A673 (cell line): ENCODE results near the gene TEPSIN. TPM values are rescaled to one million over a fixed set of nuclear protein-coding genes. Genes with fewer than 3 reads are reported as not detected.

Experiments
- BruUV-seq: library from RNA; stranded (reverse); fragments of 400-500 nt; replicated peaks from 2 replicates; lab custom pipeline; 2021; lab: Mats Ljungman, UMichigan
- CTCF ChIA-PET: fragments of 300-600 bp; sonication (Branson Sonifier 250); formaldehyde crosslinking; loops from one replicate; lab custom pipeline; 2022; ENCODE audit warnings: antibody characterized with exemption; lab: Charles Lee
- POLR2A ChIA-PET: fragments of 300-600 bp; sonication (Branson Sonifier 250); formaldehyde crosslinking; loops from one replicate; lab custom pipeline; 2022; ENCODE audit warnings: antibody characterized with exemption; ENCODE audit not compliant: low non-redundant PET; lab: Charles Lee
- DNase-seq: peaks from one replicate; pipeline ENCODE4 v3.0.0-alpha.2; 2015; ENCODE audit warnings: low spot score
- H3K27ac ChIP-seq: fragments of 200-600 bp; sonication (generic); 2 replicates; pipeline ENCODE4 v1.5.1; 2016; ENCODE audit warnings: mixed run types, low read depth, mild to moderate bottlenecking, mixed read lengths, antibody characterized with exemption, low read length; ENCODE audit not compliant: poor library complexity, severe bottlenecking
- H3K27me3 ChIP-seq: fragments of 200-600 bp; sonication (generic); replicated peaks from 2 replicates; pipeline ENCODE4 v1.6.1; 2017; ENCODE audit warnings: mixed run types, low read depth, mild to moderate bottlenecking, mixed read lengths, antibody characterized with exemption, low read length; ENCODE audit not compliant: insufficient read depth, poor library complexity
- H3K36me3 ChIP-seq: fragments of 200-600 bp; sonication (generic); 2 replicates; pipeline ENCODE4 v1.6.1; 2016; ENCODE audit warnings: mixed run types, mild to moderate bottlenecking, mixed read lengths, antibody characterized with exemption, low read length; ENCODE audit not compliant: insufficient read depth, poor library complexity, severe bottlenecking
- H3K4me1 ChIP-seq: fragments of 200-600 bp; sonication (generic); 2 replicates; pipeline ENCODE4 v1.6.1; 2017; ENCODE audit warnings: mixed run types, mild to moderate bottlenecking, mixed read lengths, antibody characterized with exemption, low read length; ENCODE audit not compliant: insufficient read depth, poor library complexity, severe bottlenecking
- H3K4me3 ChIP-seq: fragments of 200-600 bp; sonication (generic); 2 replicates; pipeline ENCODE4 v1.5.1; 2016; ENCODE audit warnings: low read depth, mixed run types, mild to moderate bottlenecking, mixed read lengths, low read length; ENCODE audit not compliant: poor library complexity, severe bottlenecking
- H3K9me3 ChIP-seq: fragments of 200-600 bp; sonication (generic); 2 replicates; pipeline ENCODE4 v1.6.1; 2016; ENCODE audit warnings: mixed run types, low read depth, mild to moderate bottlenecking, mixed read lengths, antibody characterized with exemption, low read length; ENCODE audit not compliant: poor library complexity, severe bottlenecking
- EZH2 ChIP-seq: fragments of 200-600 bp; sonication (generic); IDR thresholded peaks from 2 replicates; pipeline ENCODE4 v1.6.1; 2017; ENCODE audit warnings: borderline replicate concordance, low read depth, mild to moderate bottlenecking, mixed read lengths, antibody characterized with exemption, low read length; ENCODE audit not compliant: poor library complexity, severe bottlenecking
- intact Hi-C: fragments of 100-400 bp; cut with micrococcal nuclease; formaldehyde crosslinking; loops from one replicate; pipeline ENCODE4 v1.10.0; 2022; ENCODE audit not compliant: unreplicated experiment
- total RNA-seq: library from RNA; stranded (reverse); gene quantifications from 2 replicates; pipeline ENCODE4 v1.2.3, GENCODE V29; 2021
- TF ChIP-seq, protein P1 (sequence below): fragments of 300-800, 200-600 bp; sonication (generic); conservative IDR thresholded peaks from 2 replicates; pipeline ENCODE4 v1.5.1; 2017; ENCODE audit warnings: low read depth, mild to moderate bottlenecking, antibody characterized with exemption, low read length, moderate library complexity, mixed read lengths

Gene TEPSIN
- total RNA-seq, 1 experiment from 2014 or later: 36.1 TPM

DNA sequence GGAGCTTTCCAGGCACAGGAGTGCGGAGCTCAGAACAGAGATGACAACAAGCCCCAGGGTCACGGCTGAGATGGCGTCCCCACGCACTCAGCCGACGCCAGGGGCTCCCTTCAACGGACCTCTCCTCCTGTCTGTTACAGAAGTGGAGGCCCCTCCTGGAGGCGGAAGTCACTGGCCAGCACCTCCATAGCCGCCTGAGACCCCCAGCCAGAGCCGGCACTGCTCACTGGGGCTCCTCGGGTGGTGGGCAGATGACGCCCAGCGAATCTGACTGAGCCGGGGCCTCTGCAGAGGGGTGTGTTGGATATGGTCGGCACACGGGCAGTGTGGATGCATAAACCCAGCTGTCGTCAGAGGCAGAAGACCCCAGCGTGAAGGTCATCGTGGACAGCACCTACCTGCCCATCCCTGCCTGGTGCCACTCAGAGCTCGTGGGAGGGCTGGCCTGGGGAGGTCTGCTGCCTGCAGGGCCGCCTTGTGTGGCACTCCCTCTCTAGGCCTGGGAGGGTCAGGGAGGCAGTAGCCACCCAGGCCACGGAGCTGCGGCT is 20.3 kb upstream of the TEPSIN start:
- peaks cover 18% of the 10 kb centered on the region for H3K4me1 ChIP-seq
- H3K9me3 ChIP-seq: no peaks in the 10 kb centered on the region
- no peak overlapping the region for H3K27ac ChIP-seq
- intact Hi-C loops: no loop called here
- ChIA-PET CTCF (no interaction called here), POLR2A (no interaction called here)
- H3K27me3 ChIP-seq: no peaks in the 10 kb centered on the region
- no TSS peak for BruUV-seq
- DNase-seq: no peak
- no peak overlapping the region for H3K4me3 ChIP-seq
- TF ChIP-seq, protein P1, sequence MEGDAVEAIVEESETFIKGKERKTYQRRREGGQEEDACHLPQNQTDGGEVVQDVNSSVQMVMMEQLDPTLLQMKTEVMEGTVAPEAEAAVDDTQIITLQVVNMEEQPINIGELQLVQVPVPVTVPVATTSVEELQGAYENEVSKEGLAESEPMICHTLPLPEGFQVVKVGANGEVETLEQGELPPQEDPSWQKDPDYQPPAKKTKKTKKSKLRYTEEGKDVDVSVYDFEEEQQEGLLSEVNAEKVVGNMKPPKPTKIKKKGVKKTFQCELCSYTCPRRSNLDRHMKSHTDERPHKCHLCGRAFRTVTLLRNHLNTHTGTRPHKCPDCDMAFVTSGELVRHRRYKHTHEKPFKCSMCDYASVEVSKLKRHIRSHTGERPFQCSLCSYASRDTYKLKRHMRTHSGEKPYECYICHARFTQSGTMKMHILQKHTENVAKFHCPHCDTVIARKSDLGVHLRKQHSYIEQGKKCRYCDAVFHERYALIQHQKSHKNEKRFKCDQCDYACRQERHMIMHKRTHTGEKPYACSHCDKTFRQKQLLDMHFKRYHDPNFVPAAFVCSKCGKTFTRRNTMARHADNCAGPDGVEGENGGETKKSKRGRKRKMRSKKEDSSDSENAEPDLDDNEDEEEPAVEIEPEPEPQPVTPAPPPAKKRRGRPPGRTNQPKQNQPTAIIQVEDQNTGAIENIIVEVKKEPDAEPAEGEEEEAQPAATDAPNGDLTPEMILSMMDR: no peak
- no peak for TF ChIP-seq EZH2
- peaks cover 10% of the 10 kb centered on the region for H3K36me3 ChIP-seq

DNA sequence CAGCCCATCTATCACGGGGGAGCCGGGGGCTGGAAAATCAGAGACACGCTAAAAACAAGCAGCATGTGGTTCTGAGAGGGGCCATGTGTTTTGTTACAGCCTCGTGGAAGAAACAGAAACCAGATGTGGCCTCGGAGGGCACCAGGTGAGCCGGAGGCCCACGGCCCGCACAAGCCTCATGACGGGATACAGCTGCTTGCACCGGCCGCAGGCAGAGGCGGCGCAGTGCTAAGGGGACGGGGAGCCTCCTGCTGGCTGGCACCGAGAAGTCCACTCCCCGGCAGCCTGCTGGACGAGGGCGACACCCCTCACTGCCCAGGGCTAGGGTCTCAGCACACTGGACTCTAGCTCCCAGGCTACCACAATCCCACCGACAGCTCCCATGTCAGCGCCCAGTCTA is 19.4 kb upstream of the TEPSIN start:
- DNase-seq: no peak
- TF ChIP-seq, protein P1: no peak
- no peak for TF ChIP-seq EZH2
- Histone ChIP-seq H3K27ac (no peak overlapping the region), H3K4me3 (no peak overlapping the region), H3K36me3 (peaks cover 10% of the 10 kb centered on the region), H3K27me3 (no peaks in the 10 kb centered on the region), H3K4me1 (peaks cover 18% of the 10 kb centered on the region), H3K9me3 (no peaks in the 10 kb centered on the region)
- intact Hi-C loops: no loop called here
- ChIA-PET POLR2A (no interaction called here), CTCF (no interaction called here)
- no TSS peak for BruUV-seq

DNA sequence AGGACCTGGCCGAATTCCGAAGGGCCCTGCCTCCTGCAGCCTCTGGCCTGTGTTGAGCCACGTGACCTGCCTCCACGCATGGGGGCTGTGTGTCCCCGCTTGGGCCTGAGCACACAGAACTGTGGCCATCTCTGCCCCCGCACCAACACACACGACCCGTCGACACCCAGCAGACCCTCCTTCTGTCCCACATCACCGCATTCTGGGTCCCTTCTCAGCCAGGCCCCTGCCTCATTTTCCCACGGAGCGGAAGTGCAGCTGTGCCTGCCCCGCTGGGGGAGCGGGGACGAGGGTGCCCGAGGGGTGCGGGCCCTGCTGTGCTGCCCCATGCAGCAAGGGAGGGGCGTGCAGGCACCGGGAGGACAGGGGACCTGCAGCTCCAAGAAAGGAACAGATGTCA is 18.7 kb upstream of the TEPSIN start:
- POLR2A ChIA-PET: no interaction called here
- TF ChIP-seq, protein P1: no peak
- TF ChIP-seq EZH2: no peak

More for the DNA sequence above, 18.7 kb upstream of the TEPSIN start:
- Histone ChIP-seq H3K9me3 (no peaks in the 10 kb centered on the region), H3K27ac (no peak overlapping the region), H3K4me3 (no peak overlapping the region), H3K27me3 (no peaks in the 10 kb centered on the region), H3K36me3 (peaks cover 16% of the 10 kb centered on the region), H3K4me1 (peaks cover 18% of the 10 kb centered on the region)
- intact Hi-C loops: no loop called here
- BruUV-seq: no TSS peak
- DNase-seq: no peak
- CTCF ChIA-PET: no interaction called here
